Activated T-cell treated with anti-CD3 and anti-CD28 coated beads for 1 hour (primary cell): ENCODE data around the gene ATP5PO.
"Not testable (repeated sequence)": the region's sequence is repeated elsewhere in the genome, so short reads cannot be mapped to it uniquely, and the experiment has no call there.

Experiments
- DNase-seq: peaks from one replicate; pipeline ENCODE4 v3.0.0-alpha.2; 2020; ENCODE audit warnings: low read depth

ATP5PO gene

DNA sequence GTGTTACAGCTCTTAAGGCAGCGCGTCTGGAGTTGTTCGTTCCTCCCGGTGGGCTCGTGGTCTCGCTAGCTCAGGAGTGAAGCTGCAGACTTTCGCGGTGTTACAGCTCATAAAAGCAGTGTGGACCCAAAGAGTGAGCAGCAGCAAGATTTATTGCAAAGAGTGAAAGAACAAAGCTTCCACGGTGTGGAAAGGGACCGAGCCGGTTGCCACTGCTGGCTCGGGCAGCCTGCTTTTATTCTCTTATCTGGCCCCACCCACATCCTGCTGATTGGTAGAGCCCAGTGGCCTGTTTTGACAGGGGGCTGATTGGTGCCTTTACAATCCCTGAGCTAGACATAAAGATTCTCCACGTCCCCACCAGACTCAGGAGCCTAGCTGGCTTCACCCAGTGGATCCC, 47.7 kb downstream of the ATP5PO start:
- DNase-seq = not testable (repeated sequence)

DNA sequence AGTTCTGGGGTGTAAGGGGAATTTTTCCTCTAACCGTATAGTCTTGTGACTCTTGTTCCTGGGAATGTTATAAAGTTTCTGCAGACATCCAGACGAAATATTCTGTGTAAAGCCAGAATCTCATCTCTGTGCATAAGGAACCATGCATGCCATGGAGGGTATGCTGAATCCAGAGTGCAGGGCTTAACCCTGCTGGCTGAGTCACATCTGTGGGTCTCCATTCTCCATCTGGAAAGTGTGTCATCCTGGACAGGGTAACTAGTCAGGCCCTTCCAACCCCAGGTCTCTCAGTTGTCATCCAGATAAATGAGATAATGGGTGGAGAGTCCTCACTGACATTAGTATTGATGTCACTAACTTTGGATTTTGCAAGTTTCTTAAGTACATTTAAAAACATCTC, 48.8 kb downstream of the ATP5PO start:
- DNase-seq = no peak

- DNase-seq = no peak
These were observed 49.5 kb downstream of the ATP5PO start for GRCh38 chr21:33865996-33866575.

DNA sequence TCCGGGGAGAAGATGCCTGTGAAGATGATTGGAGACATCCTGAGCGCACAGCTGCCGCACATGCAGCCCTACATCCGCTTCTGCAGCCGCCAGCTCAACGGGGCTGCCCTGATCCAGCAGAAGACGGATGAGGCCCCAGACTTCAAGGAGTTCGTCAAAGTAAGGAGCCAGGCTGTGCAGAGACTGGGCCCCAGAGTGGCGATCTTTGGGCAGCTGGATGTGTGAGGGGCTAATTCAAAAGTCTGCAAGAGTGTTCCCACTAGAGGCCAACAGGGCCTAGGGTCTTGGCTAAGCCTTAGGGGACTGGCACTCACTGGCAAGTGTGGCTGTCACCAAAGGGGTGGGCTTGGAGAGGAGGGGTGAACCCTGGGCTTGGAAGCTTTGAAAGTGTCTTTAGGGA, 50.4 kb downstream of the ATP5PO start:
- DNase-seq = no peak

DNA sequence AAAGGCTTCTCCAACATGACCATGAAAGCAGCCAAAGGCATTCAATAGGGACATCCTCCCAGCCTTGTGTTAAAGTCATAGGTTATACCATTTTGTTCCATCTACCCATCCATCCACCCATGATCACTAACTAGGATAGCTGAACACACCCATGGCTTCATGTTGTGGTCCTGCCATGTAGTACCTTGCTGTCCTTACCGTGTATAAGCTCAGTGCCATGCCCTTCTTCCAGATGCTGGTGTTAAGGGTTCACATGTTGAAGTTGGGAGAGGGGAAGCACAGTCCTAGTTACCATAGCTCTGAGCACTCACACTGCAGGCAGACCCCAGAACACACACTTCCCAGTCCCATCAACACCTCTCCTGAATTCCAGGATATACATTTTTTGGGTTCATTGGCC, 51.5 kb downstream of the ATP5PO start:
- DNase-seq = no peak

DNA sequence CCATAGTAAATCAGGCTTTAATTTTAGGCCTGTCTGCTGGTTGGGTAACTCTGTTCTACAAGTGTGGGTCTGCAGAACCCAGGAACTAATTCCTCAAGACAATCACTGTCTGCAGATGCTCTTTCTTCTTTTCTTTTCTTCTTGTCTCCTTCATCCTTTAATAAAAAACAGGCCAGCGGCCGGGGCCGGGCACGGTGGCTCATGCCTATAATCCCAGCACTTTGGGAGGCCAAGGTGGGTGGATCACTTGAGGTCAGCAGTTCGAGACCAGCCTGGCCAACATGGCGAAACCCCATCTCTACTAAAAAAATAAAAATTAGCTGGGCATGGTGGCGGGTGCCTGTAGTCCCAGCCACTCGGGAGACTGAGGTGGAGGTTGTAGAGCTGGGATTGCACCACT, 52.4 kb downstream of the ATP5PO start:
- not testable (repeated sequence) for DNase-seq

- no peak for DNase-seq
These were observed 54.5 kb downstream of the ATP5PO start for GRCh38 chr21:33861125-33861524.

GRCh38 chr21:33860332-33860879, 55.2 kb downstream of the ATP5PO start:
- DNase-seq = no peak

- no peak for DNase-seq
These were observed 56.1 kb downstream of the ATP5PO start for GRCh38 chr21:33859373-33860102.

GRCh38 chr21:33858667-33859372, 56.8 kb downstream of the ATP5PO start:
- DNase-seq = no peak

DNA sequence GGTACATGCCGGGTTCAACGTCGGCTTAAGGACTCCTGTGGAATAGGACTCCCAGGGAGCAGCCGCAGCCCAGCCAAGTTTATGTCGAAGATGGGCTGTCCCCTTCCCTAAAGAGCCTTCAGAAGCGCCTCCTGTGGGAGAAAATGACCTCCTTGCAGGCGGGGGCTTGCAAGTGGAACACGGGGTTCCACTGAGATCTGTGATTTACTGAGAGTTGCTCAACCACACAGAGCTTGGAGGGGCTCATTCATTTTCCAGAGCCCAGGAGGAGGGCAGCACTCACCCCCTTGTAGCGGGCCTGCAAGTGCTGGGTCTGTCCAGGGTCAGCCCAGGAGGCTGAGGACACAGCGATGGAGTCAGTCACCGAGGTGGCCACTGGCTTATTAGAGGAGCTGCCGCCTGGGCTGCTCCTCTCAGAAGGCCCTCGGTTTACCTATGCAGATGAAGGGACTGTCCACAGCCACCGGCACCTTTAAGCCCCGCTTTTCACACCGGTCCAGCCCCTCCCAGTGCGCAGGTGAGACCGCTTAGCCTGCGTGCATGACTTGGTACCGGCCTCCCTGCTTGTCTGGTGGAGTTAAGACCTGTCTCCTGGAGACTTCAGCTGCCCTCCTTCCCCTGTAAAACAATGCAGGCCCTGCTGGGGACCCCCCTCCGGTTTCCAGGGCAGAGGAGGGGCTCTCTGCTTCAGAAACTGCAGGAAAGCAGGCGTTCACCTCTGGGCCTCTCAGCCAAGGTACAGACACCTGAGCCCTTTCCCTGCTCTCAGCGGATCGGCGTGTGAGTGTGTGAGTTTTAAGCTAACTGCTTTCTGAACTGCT, 57.5 kb downstream of the ATP5PO start:
- no peak for DNase-seq

DNA sequence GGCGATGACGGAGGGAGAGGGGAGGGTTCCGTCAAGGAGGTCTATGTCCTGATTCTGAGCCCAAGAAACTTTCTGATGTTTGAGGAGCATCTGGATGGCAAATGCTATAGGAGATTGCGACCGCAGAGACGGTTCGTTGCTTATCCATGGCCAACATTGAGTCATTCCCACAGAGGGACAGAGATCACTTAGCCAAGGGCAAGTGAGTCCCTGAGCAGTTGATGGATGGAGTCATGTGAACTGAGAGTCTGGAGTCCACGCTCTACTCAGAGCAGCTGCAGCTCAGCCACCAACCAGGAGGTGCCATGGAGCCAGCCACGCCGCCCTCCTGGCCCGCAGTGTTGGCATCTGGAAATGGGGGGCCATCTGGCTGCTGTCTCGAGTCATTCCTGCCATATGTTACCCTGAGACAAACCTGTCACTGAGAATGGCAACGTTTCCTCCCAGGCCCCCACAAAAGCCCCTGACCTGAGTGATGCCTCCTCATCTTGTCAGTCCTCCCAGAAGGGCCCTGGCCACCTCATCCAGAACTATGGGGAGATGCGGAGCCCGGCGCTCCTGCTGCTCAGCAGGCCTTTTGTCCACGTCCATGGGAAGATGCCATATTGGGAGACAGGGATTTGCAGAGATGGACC, 58.6 kb downstream of the ATP5PO start:
- no peak for DNase-seq

GRCh38 chr21:33855190-33855589, 60.4 kb downstream of the ATP5PO start:
- DNase-seq = no peak

DNA sequence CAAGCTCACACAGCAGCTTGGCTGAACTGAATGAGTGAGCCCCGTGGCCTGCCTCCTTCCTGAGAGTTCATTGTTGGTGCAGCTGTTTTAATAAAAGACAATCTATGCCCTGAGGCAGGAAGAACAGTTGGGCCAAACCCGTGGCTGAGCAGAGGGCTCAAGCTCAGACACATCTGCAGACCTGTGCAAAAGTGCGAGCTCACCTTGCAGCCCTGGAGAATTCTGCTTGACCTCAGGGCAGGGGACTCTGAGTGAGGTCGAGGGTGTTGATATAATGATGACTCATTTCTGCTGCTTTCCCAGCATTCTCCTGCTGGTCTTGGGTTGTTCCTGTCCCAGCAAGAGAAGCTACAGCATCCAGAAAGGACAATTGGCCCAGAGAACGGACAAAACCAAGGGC, 61.0 kb downstream of the ATP5PO start:
- DNase-seq = no peak
